GM23338 (cell line): ENCODE results near the gene NUCKS1. TPM values are rescaled to one million over a fixed set of nuclear protein-coding genes. Genes with fewer than 3 reads are reported as not detected.

Experiments
- ATAC-seq: fragments of 200-7000 bp; cut with Tn5 transposase; 3 replicates; pipeline ENCODE4 v1.9.1; 2020
- DNase-seq: peaks from one replicate; pipeline ENCODE4 v3.0.0-alpha.2; 2015; ENCODE audit warnings: low spot score
- H2AFZ ChIP-seq: fragments of 200-600 bp; sonication (generic); 2 replicates; pipeline ENCODE4 v1.8.0; 2016; ENCODE audit warnings: antibody characterized with exemption, mild to moderate bottlenecking, moderate library complexity
- H3F3A ChIP-seq: fragments of 200-600 bp; sonication (generic); replicated peaks from 2 replicates; pipeline ENCODE4 v1.8.0; 2017; ENCODE audit warnings: antibody characterized with exemption, mixed run types, low read depth
- H3K27ac ChIP-seq: fragments of 200-600 bp; sonication (generic); 2 replicates; pipeline ENCODE4 v1.6.1; 2016; ENCODE audit warnings: low read depth
- H3K27me3 ChIP-seq: fragments of 200-600 bp; sonication (generic); 2 replicates; pipeline ENCODE4 v1.8.0; 2016; ENCODE audit warnings: mild to moderate bottlenecking, mixed run types, moderate library complexity; ENCODE audit not compliant: insufficient read depth
- H3K36me3 ChIP-seq: fragments of 200-600 bp; sonication (generic); 2 replicates; pipeline ENCODE4 v1.8.0; 2016; ENCODE audit warnings: mild to moderate bottlenecking; ENCODE audit not compliant: insufficient read depth
- H3K4me1 ChIP-seq: fragments of 200-600 bp; sonication (generic); 2 replicates; pipeline ENCODE4 v1.8.0; 2016; ENCODE audit warnings: mild to moderate bottlenecking, moderate library complexity; ENCODE audit not compliant: insufficient read depth
- H3K4me2 ChIP-seq: fragments of 200-600 bp; sonication (generic); 2 replicates; pipeline ENCODE4 v1.7.1; 2017; ENCODE audit warnings: mixed run types
- H3K4me3 ChIP-seq: fragments of 200-600 bp; sonication (generic); 2 replicates; pipeline ENCODE4 v1.6.1; 2016; ENCODE audit warnings: mixed run types
- H3K79me2 ChIP-seq: fragments of 200-600 bp; sonication (generic); replicated peaks from 2 replicates; pipeline ENCODE4 v1.8.0; 2017; ENCODE audit warnings: mild to moderate bottlenecking; ENCODE audit not compliant: insufficient read depth
- H3K9me2 ChIP-seq: fragments of 200-600 bp; sonication (generic); 2 replicates; pipeline ENCODE4 v1.8.0; 2017; ENCODE audit not compliant: insufficient read depth
- H4K20me1 ChIP-seq: fragments of 200-600 bp; sonication (generic); replicated peaks from 2 replicates; pipeline ENCODE4 v1.8.0; 2017; ENCODE audit warnings: mild to moderate bottlenecking; ENCODE audit not compliant: insufficient read depth
- H3K27ac Mint-ChIP-seq: 2 replicates; pipeline ENCODE4 v1.8.0; 2020; ENCODE audit warnings: inconsistent platforms, mild to moderate bottlenecking, moderate library complexity, mixed read lengths
- H3K27me3 Mint-ChIP-seq: 3 replicates; pipeline ENCODE4 v1.8.0; 2022; ENCODE audit warnings: low read depth, mild to moderate bottlenecking, moderate library complexity, mixed read lengths, inconsistent platforms; ENCODE audit not compliant: insufficient read depth, poor library complexity
- H3K36me3 Mint-ChIP-seq: 3 replicates; pipeline ENCODE4 v1.8.0; 2021; ENCODE audit warnings: low read depth, mild to moderate bottlenecking, inconsistent platforms, moderate library complexity, mixed read lengths
- H3K4me1 Mint-ChIP-seq: 3 replicates; pipeline ENCODE4 v1.8.0; 2020; ENCODE audit warnings: mild to moderate bottlenecking, inconsistent platforms, mixed read lengths
- H3K4me3 Mint-ChIP-seq: 3 replicates; pipeline ENCODE4 v1.8.0; 2021; ENCODE audit warnings: moderate library complexity, mild to moderate bottlenecking, inconsistent platforms, mixed read lengths
- H3K9me3 Mint-ChIP-seq: 3 replicates; pipeline ENCODE4 v1.8.0; 2020; ENCODE audit warnings: moderate library complexity, mild to moderate bottlenecking, inconsistent platforms, mixed read lengths
- CTCF ChIP-seq, 2 experiments: fragments of 200-600 bp in 1 of 2; sonication (generic) in 1 of 2; conservative IDR thresholded peaks; 2 replicates each; pipeline versions ENCODE4 v1.5.1 to v1.6.1; 2016 to 2017; ENCODE audit warnings: antibody characterized with exemption in 2 of 2, low read depth in 2 of 2, mild to moderate bottlenecking in 2 of 2, moderate library complexity in 1 of 2
- ETS1 ChIP-seq: IDR thresholded peaks from 2 replicates; pipeline ENCODE4 v1.6.1; 2016; ENCODE audit warnings: antibody characterized with exemption
- EZH2 ChIP-seq: fragments of 200-600 bp; sonication (generic); IDR thresholded peaks from one replicate; pipeline ENCODE4 v1.8.0; 2017; ENCODE audit warnings: antibody characterized with exemption, mild to moderate bottlenecking, low read depth; ENCODE audit not compliant: unreplicated experiment
- EZH2phosphoT487 ChIP-seq: fragments of 200-600 bp; sonication (generic); IDR thresholded peaks from one replicate; pipeline ENCODE4 v1.8.1; 2018; ENCODE audit warnings: antibody characterized with exemption; ENCODE audit not compliant: unreplicated experiment
- JUNB ChIP-seq: IDR thresholded peaks from one replicate; pipeline ENCODE4 v1.6.1; 2016; ENCODE audit warnings: antibody characterized with exemption; ENCODE audit not compliant: unreplicated experiment
- POLR2AphosphoS5 ChIP-seq: IDR thresholded peaks from 2 replicates; pipeline ENCODE4 v1.6.1; 2016; ENCODE audit warnings: antibody characterized with exemption, low read depth
- STAT1 ChIP-seq: IDR thresholded peaks from one replicate; pipeline ENCODE4 v1.6.1; 2016; ENCODE audit warnings: antibody characterized with exemption; ENCODE audit not compliant: unreplicated experiment
- ZNF114 ChIP-seq: fragments of 250-450 bp; sonication (Bioruptor Pico); IDR thresholded peaks from 2 replicates; pipeline ENCODE4 v1.5.0; 2020; ENCODE audit warnings: mild to moderate bottlenecking, moderate library complexity
- polyA plus RNA-seq: library from polyadenylated mRNA; unstranded; fragments of >200 nt; fragmentation: Nextera tagmentation; extraction: Ambion mirVana; gene quantifications from 2 replicates; pipeline ENCODE4 v1.2.1, GENCODE V29; 2016
- total RNA-seq: library from RNA; depleted of rRNA; stranded (reverse); fragments of >200 nt; shearing (Covaris generic); gene quantifications from 2 replicates; pipeline ENCODE4 v1.2.3, GENCODE V29; 2014
- TF ChIP-seq, protein P1 (sequence below): fragments of 250-450 bp; sonication (Bioruptor Pico); IDR thresholded peaks from 2 replicates; pipeline ENCODE4 v1.5.0; 2020; ENCODE audit warnings: mild to moderate bottlenecking, moderate library complexity
- TF ChIP-seq, protein P2 (sequence below): IDR thresholded peaks from one replicate; pipeline ENCODE4 v1.6.1; 2018; ENCODE audit warnings: antibody characterized with exemption; ENCODE audit not compliant: unreplicated experiment

Gene NUCKS1
- total and polyA plus RNA-seq, 2 experiments from 2014 or later: 255 to 307 TPM

- TF ChIP-seq, protein P1, sequence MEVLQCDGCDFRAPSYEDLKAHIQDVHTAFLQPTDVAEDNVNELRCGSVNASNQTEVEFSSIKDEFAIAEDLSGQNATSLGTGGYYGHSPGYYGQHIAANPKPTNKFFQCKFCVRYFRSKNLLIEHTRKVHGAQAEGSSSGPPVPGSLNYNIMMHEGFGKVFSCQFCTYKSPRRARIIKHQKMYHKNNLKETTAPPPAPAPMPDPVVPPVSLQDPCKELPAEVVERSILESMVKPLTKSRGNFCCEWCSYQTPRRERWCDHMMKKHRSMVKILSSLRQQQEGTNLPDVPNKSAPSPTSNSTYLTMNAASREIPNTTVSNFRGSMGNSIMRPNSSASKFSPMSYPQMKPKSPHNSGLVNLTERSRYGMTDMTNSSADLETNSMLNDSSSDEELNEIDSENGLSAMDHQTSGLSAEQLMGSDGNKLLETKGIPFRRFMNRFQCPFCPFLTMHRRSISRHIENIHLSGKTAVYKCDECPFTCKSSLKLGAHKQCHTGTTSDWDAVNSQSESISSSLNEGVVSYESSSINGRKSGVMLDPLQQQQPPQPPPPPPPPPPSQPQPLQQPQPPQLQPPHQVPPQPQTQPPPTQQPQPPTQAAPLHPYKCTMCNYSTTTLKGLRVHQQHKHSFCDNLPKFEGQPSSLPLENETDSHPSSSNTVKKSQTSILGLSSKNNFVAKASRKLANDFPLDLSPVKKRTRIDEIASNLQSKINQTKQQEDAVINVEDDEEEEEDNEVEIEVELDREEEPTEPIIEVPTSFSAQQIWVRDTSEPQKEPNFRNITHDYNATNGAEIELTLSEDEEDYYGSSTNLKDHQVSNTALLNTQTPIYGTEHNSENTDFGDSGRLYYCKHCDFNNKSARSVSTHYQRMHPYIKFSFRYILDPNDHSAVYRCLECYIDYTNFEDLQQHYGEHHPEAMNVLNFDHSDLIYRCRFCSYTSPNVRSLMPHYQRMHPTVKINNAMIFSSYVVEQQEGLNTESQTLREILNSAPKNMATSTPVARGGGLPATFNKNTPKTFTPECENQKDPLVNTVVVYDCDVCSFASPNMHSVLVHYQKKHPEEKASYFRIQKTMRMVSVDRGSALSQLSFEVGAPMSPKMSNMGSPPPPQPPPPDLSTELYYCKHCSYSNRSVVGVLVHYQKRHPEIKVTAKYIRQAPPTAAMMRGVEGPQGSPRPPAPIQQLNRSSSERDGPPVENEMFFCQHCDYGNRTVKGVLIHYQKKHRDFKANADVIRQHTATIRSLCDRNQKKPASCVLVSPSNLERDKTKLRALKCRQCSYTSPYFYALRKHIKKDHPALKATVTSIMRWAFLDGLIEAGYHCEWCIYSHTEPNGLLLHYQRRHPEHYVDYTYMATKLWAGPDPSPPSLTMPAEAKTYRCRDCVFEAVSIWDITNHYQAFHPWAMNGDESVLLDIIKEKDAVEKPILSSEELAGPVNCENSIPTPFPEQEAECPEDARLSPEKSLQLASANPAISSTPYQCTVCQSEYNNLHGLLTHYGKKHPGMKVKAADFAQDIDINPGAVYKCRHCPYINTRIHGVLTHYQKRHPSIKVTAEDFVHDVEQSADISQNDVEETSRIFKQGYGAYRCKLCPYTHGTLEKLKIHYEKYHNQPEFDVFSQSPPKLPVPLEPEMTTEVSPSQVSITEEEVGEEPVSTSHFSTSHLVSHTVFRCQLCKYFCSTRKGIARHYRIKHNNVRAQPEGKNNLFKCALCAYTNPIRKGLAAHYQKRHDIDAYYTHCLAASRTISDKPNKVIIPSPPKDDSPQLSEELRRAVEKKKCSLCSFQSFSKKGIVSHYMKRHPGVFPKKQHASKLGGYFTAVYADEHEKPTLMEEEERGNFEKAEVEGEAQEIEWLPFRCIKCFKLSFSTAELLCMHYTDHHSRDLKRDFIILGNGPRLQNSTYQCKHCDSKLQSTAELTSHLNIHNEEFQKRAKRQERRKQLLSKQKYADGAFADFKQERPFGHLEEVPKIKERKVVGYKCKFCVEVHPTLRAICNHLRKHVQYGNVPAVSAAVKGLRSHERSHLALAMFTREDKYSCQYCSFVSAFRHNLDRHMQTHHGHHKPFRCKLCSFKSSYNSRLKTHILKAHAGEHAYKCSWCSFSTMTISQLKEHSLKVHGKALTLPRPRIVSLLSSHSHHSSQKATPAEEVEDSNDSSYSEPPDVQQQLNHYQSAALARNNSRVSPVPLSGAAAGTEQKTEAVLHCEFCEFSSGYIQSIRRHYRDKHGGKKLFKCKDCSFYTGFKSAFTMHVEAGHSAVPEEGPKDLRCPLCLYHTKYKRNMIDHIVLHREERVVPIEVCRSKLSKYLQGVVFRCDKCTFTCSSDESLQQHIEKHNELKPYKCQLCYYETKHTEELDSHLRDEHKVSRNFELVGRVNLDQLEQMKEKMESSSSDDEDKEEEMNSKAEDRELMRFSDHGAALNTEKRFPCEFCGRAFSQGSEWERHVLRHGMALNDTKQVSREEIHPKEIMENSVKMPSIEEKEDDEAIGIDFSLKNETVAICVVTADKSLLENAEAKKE (CRISPR knock-in tag): no peak
- no peak for TF ChIP-seq JUNB
- no peak for TF ChIP-seq STAT1
Observed at GRCh38 chr1:205766038-205766437, 16.1 kb upstream of the NUCKS1 start (continued).

DNA sequence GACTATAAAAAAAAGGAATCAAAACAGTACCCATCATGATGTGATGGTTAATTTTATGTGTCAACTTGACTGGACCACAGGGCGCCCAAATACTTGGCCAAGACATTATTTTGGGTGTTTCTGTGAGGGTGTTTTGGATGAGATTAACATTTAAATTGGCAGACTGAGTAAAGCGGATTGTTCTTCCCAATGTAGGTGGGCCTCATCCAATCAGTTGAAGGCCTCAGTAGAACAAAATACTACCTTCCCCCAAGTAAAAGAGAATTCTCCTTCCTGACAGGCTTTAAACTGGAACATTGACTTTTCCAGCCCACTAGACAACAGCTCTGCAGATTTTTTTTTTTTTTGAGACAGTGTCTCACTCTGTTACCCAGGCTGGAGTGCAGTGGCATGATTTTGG is 14.6 kb upstream of the NUCKS1 start:
- Mint-ChIP-seq H3K36me3 (no peaks in the 10 kb centered on the region), H3K4me1 (no peaks in the 10 kb centered on the region), H3K9me3 (no peaks in the 10 kb centered on the region), H3K27me3 (peaks cover 5% of the 10 kb centered on the region), H3K27ac (no peak overlapping the region), H3K4me3 (no peak overlapping the region)
- no peak overlapping the region for H2AFZ ChIP-seq
- no peaks in the 10 kb centered on the region for H3K4me1 ChIP-seq
- no peaks in the 10 kb centered on the region for H3K9me2 ChIP-seq
- H3K27me3 ChIP-seq: no peaks in the 10 kb centered on the region
- H3F3A ChIP-seq: no peaks in the 10 kb centered on the region
- H3K4me2 ChIP-seq: no peak overlapping the region
- DNase-seq: no peak
- H4K20me1 ChIP-seq: no peaks in the 10 kb centered on the region
- H3K27ac ChIP-seq: no peak overlapping the region
- ATAC-seq: no peak
- H3K79me2 ChIP-seq: no peaks in the 10 kb centered on the region
- H3K36me3 ChIP-seq: no peaks in the 10 kb centered on the region
- H3K4me3 ChIP-seq: no peak overlapping the region
- TF ChIP-seq EZH2 (no peak), ETS1 (no peak), EZH2phosphoT487 (no peak), CTCF (conservative IDR thresholded peaks at IDR 0.05; ENCODE audit: low read depth in 2 of 2) (no peak), ZNF114 (no peak), POLR2AphosphoS5 (no peak), JUNB (no peak)
- TF ChIP-seq, protein P2, sequence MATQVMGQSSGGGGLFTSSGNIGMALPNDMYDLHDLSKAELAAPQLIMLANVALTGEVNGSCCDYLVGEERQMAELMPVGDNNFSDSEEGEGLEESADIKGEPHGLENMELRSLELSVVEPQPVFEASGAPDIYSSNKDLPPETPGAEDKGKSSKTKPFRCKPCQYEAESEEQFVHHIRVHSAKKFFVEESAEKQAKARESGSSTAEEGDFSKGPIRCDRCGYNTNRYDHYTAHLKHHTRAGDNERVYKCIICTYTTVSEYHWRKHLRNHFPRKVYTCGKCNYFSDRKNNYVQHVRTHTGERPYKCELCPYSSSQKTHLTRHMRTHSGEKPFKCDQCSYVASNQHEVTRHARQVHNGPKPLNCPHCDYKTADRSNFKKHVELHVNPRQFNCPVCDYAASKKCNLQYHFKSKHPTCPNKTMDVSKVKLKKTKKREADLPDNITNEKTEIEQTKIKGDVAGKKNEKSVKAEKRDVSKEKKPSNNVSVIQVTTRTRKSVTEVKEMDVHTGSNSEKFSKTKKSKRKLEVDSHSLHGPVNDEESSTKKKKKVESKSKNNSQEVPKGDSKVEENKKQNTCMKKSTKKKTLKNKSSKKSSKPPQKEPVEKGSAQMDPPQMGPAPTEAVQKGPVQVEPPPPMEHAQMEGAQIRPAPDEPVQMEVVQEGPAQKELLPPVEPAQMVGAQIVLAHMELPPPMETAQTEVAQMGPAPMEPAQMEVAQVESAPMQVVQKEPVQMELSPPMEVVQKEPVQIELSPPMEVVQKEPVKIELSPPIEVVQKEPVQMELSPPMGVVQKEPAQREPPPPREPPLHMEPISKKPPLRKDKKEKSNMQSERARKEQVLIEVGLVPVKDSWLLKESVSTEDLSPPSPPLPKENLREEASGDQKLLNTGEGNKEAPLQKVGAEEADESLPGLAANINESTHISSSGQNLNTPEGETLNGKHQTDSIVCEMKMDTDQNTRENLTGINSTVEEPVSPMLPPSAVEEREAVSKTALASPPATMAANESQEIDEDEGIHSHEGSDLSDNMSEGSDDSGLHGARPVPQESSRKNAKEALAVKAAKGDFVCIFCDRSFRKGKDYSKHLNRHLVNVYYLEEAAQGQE: no peak
